ENCODE data around the gene MIPEP. TPM values are rescaled to one million over a fixed set of nuclear protein-coding genes. Genes with fewer than 3 reads are reported as not detected.

MIPEP gene
- total and polyA plus RNA-seq, 12 donors = 13.9 to 28.6 (median 20.7) TPM

GRCh38 chr13:23817136-23817535 lies 72.1 kb downstream of the MIPEP start:
- Histone ChIP-seq H3K4me1 (replicated peaks in 1 of 2) (no peaks in the 10 kb centered on the region), H3K4me3 (no peak overlapping the region), H3K27ac (no peak overlapping the region), H3K27me3 (no peaks in the 10 kb centered on the region), H3K36me3 (replicated peaks in 1 of 2) (no peaks in the 10 kb centered on the region), H3K9me3 (replicated peaks in 1 of 3) (no peaks in the 10 kb centered on the region)
- WGBS, 4 donors = 84 to 96% (median 88%) methylated on average over 2 of the region's 2 CpGs
- no peak for TF ChIP-seq POLR2A (IDR thresholded peaks at IDR 0.05)
- TF ChIP-seq, protein P1, sequence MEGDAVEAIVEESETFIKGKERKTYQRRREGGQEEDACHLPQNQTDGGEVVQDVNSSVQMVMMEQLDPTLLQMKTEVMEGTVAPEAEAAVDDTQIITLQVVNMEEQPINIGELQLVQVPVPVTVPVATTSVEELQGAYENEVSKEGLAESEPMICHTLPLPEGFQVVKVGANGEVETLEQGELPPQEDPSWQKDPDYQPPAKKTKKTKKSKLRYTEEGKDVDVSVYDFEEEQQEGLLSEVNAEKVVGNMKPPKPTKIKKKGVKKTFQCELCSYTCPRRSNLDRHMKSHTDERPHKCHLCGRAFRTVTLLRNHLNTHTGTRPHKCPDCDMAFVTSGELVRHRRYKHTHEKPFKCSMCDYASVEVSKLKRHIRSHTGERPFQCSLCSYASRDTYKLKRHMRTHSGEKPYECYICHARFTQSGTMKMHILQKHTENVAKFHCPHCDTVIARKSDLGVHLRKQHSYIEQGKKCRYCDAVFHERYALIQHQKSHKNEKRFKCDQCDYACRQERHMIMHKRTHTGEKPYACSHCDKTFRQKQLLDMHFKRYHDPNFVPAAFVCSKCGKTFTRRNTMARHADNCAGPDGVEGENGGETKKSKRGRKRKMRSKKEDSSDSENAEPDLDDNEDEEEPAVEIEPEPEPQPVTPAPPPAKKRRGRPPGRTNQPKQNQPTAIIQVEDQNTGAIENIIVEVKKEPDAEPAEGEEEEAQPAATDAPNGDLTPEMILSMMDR (IDR thresholded peaks at IDR 0.05) = no peak
- no peak for DNase-seq
- intact Hi-C loops (cut with DNase I) = no loop called here

DNA sequence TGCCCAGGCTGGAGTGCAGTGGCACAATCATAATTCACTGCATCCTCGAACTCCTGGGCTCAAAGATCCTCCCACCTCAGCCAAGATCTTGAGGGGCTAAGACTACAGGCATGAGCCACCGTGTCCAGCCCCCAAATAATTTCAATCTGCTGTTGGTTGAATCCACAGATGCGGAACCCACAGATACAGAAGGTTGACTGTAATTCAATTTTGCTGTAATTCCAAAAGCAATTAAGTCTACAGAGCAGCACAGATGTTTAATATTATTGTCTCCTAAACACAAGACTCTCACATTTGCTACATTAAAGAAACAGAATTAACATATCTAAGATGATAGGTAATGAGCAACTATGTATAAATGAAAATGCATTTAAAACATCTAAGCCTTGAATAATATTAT lies 75.6 kb downstream of the MIPEP start:
- H3K27ac ChIP-seq = no peak overlapping the region
- H3K36me3 ChIP-seq (replicated peaks in 1 of 2) = no peaks in the 10 kb centered on the region
- 92 to 94% (median 92%) methylated on average over 3 of the region's 3 CpGs for WGBS, 4 donors
- no peak for TF ChIP-seq POLR2A (IDR thresholded peaks at IDR 0.05)
- TF ChIP-seq, protein P1 (IDR thresholded peaks at IDR 0.05) = no peak
- no peaks in the 10 kb centered on the region for H3K9me3 ChIP-seq (replicated peaks in 1 of 3)
- no peaks in the 10 kb centered on the region for H3K4me1 ChIP-seq (replicated peaks in 1 of 2)
- intact Hi-C loops (cut with DNase I) = no loop called here
- no peak for DNase-seq
- H3K4me3 ChIP-seq = no peak overlapping the region
- H3K27me3 ChIP-seq = no peaks in the 10 kb centered on the region

DNA sequence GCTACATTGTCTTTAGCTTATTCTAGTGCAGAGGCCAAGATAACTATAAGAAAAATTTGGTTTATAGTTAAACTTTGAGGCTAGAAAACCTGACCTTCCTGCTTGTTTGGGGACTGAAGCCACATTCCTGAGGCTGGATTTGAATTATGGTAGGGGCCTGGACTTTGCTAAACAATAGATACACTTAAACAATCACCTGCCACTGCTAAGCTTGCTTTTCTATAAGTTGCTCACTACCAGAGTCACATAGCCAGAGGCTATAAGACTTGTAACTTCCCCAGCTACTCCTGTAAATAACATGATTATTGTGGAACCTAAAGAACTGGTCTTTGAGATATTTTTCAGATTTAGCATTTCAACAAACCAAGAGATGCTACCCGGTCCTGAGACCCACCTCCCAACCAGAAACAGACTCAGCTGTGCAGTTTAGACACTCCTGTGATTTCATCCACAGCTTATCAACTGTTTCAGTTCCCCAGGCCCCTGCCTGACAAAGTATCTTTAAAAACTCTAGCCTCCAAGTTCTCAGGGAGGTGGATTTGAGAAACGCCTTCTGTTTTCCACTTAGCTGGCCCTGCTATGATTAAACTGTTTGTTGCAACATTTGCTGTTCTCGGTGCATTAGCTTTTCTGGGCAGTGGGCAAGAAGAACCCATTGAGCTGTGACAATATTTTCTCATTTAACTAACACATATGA lies 77.7 kb downstream of the MIPEP start:
- Histone ChIP-seq H3K4me3 (no peak overlapping the region), H3K4me1 (replicated peaks in 1 of 2) (no peaks in the 10 kb centered on the region), H3K36me3 (replicated peaks in 1 of 2) (no peaks in the 10 kb centered on the region), H3K27me3 (no peaks in the 10 kb centered on the region), H3K9me3 (replicated peaks in 1 of 3) (no peaks in the 10 kb centered on the region), H3K27ac (no peak overlapping the region)
- intact Hi-C loops (cut with DNase I) = no loop called here
- WGBS, 4 donors = 72 to 84% (median 79%) methylated on average over 3 of the region's 3 CpGs
- DNase-seq = no peak
- no peak for TF ChIP-seq POLR2A (IDR thresholded peaks at IDR 0.05)
- TF ChIP-seq, protein P1 (IDR thresholded peaks at IDR 0.05) = no peak

DNA sequence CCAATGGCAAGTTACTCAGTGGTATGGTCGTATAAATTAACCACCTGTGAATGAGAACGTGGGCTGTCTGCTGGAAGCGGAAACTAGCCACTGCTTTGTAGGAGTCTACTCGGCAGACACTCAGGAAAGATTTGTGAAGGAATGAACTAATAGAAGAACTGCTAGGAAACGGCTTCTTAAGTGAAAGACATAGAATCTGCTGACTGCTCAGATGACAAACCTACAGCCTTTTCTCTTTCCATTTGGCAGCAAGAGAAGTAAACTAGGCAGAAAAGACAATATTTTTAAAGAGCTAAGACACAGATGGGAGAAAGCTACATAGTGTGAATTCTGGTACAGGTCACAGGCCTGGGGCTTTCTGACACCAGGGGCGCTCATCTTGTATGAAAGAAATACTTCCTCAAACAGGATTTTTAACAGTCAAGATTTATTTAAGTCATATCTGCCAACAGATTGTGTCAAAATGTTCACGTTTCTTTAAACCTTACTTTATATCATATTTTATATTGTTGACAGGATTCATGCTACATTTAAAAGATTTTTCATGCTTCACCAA lies 78.4 kb downstream of the MIPEP start:
- DNase-seq = no peak
- Histone ChIP-seq H3K27ac (no peak overlapping the region), H3K4me1 (replicated peaks in 1 of 2) (no peaks in the 10 kb centered on the region), H3K9me3 (replicated peaks in 1 of 3) (no peaks in the 10 kb centered on the region), H3K4me3 (no peak overlapping the region), H3K27me3 (no peaks in the 10 kb centered on the region), H3K36me3 (replicated peaks in 1 of 2) (no peaks in the 10 kb centered on the region)
- 75 to 84% (median 81%) methylated on average over 7 of the region's 7 CpGs for WGBS, 4 donors
- TF ChIP-seq, protein P1 (IDR thresholded peaks at IDR 0.05) = no peak
- TF ChIP-seq POLR2A (IDR thresholded peaks at IDR 0.05) = no peak
- intact Hi-C loops (cut with DNase I) = no loop called here

Measured in adrenal gland (tissue), 12 donors.